LHCN-M2 (cell line): ENCODE data around the gene C18orf32. TPM values are rescaled to one million over a fixed set of nuclear protein-coding genes. Genes with fewer than 3 reads are reported as not detected.

Experiments
- total RNA-seq: library from RNA; depleted of rRNA; stranded (reverse); fragments of >200 nt; gene quantifications from 2 replicates; pipeline ENCODE4 v1.2.3, GENCODE V29; 2014; rRNA removed

The C18orf32 gene
- total RNA-seq, 1 experiment from 2014 or later, result 44.9 TPM

Other genes starting within 250 kb of the C18orf32 start
- 30.2 and 40.7 TPM in 2 replicates for gene DYM, start 26.6 kb downstream of the C18orf32 start, total RNA-seq
- 1,705 and 1,843 TPM in 2 replicates for gene RPL17, start 5.2 kb upstream of the C18orf32 start, total RNA-seq
- 0.11 and 0.19 TPM in 2 replicates for gene LIPG, start 74.8 kb upstream of the C18orf32 start, total RNA-seq